ENCODE measurements around the gene SS18L1. TPM values are rescaled to one million over a fixed set of nuclear protein-coding genes. Genes with fewer than 3 reads are reported as not detected.
A peak's percentile ranks its signal among the peaks of the same experiment; 100 is the strongest.

Gene SS18L1
- total and polyA plus RNA-seq, 12 donors = 9.0 to 45.7 (median 14.4) TPM

DNA sequence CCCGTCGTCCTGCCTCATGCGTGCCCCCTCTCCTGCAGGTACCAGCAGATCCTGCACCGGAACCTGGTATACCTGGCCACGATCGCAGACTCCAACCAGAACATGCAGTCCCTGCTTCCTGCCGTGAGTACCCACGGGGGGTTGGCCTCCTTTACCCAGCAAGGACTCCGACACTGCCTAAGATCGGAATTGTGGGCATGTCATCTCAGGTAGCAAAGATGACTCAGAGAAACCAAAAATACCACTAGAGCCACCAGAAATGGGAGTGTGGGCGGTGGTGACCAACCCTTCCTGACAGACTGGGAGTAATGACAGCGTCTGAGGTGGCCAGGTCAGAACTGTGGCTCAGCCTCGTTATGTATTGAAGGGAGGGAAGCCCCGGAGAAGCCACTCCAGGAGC is 16.3 kb downstream of the SS18L1 start:
- Histone ChIP-seq H3K27ac (no peak overlapping the region), H3K27me3 (no peaks in the 10 kb centered on the region), H3K4me1 (replicated peaks in 1 of 2) (peaks cover 7 to 12% of the 10 kb centered on the region in 2 donors), H3K9me3 (replicated peaks in 1 of 3) (no peaks in the 10 kb centered on the region), H3K36me3 (replicated peaks in 1 of 2) (peaks cover 0 to 37% of the 10 kb centered on the region in 2 donors), H3K4me3 (no peak overlapping the region)
- TF ChIP-seq, protein P1, sequence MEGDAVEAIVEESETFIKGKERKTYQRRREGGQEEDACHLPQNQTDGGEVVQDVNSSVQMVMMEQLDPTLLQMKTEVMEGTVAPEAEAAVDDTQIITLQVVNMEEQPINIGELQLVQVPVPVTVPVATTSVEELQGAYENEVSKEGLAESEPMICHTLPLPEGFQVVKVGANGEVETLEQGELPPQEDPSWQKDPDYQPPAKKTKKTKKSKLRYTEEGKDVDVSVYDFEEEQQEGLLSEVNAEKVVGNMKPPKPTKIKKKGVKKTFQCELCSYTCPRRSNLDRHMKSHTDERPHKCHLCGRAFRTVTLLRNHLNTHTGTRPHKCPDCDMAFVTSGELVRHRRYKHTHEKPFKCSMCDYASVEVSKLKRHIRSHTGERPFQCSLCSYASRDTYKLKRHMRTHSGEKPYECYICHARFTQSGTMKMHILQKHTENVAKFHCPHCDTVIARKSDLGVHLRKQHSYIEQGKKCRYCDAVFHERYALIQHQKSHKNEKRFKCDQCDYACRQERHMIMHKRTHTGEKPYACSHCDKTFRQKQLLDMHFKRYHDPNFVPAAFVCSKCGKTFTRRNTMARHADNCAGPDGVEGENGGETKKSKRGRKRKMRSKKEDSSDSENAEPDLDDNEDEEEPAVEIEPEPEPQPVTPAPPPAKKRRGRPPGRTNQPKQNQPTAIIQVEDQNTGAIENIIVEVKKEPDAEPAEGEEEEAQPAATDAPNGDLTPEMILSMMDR (IDR thresholded peaks at IDR 0.05) = no peak
- TF ChIP-seq POLR2A (IDR thresholded peaks at IDR 0.05) = no peak
- intact Hi-C loops (cut with DNase I) = loop anchor here in 1 of 2 donors (5.0 kb wide), 1 partner anchor 148 kb away; no protein-coding TSS in a partner anchor
- no peak for DNase-seq
- 82 to 87% (median 85%) methylated on average over 10 to 14 of the region's 14 CpGs for WGBS, 4 donors

DNA sequence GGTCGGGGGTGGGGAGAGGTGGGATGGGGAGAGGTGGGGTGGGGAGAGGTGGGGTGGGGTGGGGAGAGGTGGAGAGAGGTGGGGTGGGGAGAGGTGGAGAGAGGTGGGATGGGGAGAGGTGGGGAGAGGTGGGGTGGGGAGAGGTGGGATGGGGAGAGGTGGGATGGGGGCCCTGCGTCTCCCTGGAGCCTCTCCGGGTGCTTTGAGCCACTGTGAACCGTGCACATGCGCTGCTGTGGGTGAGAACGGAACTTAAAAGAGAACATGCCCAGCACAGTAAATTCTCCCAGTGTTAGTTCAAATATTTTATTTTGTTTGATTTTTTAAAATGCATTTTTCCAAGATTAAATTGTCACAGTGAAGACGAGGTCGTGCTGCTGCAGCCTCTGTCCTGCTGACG is 16.7 kb downstream of the SS18L1 start:
- Histone ChIP-seq H3K36me3 (replicated peaks in 1 of 2) (peaks cover 0 to 42% of the 10 kb centered on the region in 2 donors), H3K9me3 (replicated peaks in 1 of 3) (no peaks in the 10 kb centered on the region), H3K4me1 (replicated peaks in 1 of 2) (peaks cover 7 to 12% of the 10 kb centered on the region in 2 donors), H3K4me3 (no peak overlapping the region), H3K27me3 (no peaks in the 10 kb centered on the region), H3K27ac (no peak overlapping the region)
- no peak for DNase-seq
- no peak for TF ChIP-seq POLR2A (IDR thresholded peaks at IDR 0.05)
- TF ChIP-seq, protein P1 (IDR thresholded peaks at IDR 0.05) = no peak
- intact Hi-C loops (cut with DNase I) = no loop called here
- WGBS, 4 donors = 91 to 96% (median 93%) methylated on average over 8 to 9 of the region's 9 CpGs

DNA sequence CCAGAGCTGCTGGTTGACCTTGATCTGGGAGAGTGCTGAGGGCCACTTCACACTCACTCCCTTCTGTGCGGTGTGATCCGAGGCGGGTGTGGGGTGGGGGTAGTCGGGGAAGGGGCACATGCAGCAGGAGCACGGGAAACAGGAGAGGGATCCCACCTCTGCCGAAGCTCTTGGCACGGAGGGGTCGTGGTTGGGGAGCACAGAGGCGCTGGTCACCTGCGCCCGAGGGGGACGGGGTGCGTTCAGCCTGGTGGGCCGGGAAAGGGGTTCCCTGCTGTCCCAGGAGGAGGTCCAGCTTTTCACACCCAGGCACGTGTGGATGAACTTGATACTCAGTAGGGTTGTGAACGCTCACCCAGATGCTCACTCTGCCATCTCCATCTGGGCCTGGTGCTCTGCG is 17.3 kb downstream of the SS18L1 start:
- no peak for TF ChIP-seq POLR2A (IDR thresholded peaks at IDR 0.05)
- TF ChIP-seq, protein P1 (IDR thresholded peaks at IDR 0.05) = no peak
- no peak for DNase-seq
- H3K27ac ChIP-seq = peak overlapping the region in 1 of 5 donors; percentile 45
- 87 to 100% (median 90%) methylated on average over 4 to 17 of the region's 17 CpGs for WGBS, 4 donors
- intact Hi-C loops (cut with DNase I) = no loop called here
- no peaks in the 10 kb centered on the region for H3K27me3 ChIP-seq
- peaks cover 7 to 12% of the 10 kb centered on the region in 2 donors for H3K4me1 ChIP-seq (replicated peaks in 1 of 2)
- H3K9me3 ChIP-seq (replicated peaks in 1 of 3) = no peaks in the 10 kb centered on the region
- H3K36me3 ChIP-seq (replicated peaks in 1 of 2) = peaks cover 0 to 48% of the 10 kb centered on the region in 2 donors
- no peak overlapping the region for H3K4me3 ChIP-seq

DNA sequence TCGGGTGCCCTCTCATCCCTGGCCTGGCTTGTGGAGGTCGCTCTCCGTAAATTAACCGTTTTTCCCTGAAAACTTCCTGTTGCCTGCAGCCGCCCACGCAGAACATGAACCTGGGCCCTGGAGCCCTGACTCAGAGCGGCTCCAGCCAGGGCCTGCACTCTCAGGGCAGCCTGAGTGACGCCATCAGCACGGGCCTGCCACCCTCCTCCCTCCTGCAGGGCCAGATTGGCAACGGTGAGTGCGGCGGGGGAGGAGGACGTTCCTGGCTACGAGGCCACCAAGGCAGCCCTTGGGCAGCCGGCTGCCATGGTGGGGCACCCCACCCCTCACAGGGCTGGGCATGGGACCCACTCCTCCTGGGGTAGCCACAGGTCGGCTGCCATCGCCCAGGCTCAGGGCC is 17.8 kb downstream of the SS18L1 start:
- TF ChIP-seq, protein P1 (IDR thresholded peaks at IDR 0.05) = no peak
- TF ChIP-seq POLR2A (IDR thresholded peaks at IDR 0.05) = no peak
- Histone ChIP-seq H3K9me3 (replicated peaks in 1 of 3) (no peaks in the 10 kb centered on the region), H3K36me3 (replicated peaks in 1 of 2) (peaks cover 0 to 52% of the 10 kb centered on the region in 2 donors), H3K4me3 (no peak overlapping the region), H3K27ac (peak overlapping the region in 1 of 5 donors; percentile 45), H3K4me1 (replicated peaks in 1 of 2) (peaks cover 3 to 9% of the 10 kb centered on the region in 2 donors), H3K27me3 (no peaks in the 10 kb centered on the region)
- 72 to 84% (median 78%) methylated on average over 7 to 17 of the region's 17 CpGs for WGBS, 4 donors
- DNase-seq = peak in 4 of 7 donors; percentile 41 to 71 (median 66)
- intact Hi-C loops (cut with DNase I) = no loop called here
